ENCODE measurements around the gene RPS27. TPM values are rescaled to one million over a fixed set of nuclear protein-coding genes. Genes with fewer than 3 reads are reported as not detected.

Gene RPS27
- total RNA-seq, 1 donor from 2014 or later = 1,771 TPM

DNA sequence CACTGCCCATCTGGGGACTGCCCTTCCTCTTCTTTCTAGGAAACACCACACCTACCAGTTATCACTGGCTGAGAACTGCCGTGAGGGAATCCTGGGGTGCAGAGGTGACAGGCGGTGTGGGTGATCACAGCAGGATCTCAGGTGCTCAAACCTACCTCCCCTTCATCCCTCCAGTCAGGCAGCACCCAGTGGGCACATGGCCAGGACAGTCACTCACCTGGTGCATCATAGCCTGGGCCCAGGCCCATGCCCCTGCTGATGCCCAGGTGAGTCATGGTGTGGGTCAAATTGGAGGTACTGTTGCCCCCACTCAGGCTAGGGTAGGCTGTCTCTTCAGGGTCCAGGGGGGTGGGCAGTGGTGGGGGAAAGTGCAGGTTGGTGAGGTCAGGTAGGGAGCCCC lies 38.8 kb upstream of the RPS27 start:
- no peak for DNase-seq (ENCODE audit: extremely low spot score in 2 of 2)
- H3K9me3 ChIP-seq = no peaks in the 10 kb centered on the region
- no peak for TF ChIP-seq POLR2AphosphoS5 (IDR thresholded peaks at IDR 0.05; ENCODE audit: insufficient read depth in 1 of 2, low read depth in 1 of 2)
- TF ChIP-seq, protein P1, sequence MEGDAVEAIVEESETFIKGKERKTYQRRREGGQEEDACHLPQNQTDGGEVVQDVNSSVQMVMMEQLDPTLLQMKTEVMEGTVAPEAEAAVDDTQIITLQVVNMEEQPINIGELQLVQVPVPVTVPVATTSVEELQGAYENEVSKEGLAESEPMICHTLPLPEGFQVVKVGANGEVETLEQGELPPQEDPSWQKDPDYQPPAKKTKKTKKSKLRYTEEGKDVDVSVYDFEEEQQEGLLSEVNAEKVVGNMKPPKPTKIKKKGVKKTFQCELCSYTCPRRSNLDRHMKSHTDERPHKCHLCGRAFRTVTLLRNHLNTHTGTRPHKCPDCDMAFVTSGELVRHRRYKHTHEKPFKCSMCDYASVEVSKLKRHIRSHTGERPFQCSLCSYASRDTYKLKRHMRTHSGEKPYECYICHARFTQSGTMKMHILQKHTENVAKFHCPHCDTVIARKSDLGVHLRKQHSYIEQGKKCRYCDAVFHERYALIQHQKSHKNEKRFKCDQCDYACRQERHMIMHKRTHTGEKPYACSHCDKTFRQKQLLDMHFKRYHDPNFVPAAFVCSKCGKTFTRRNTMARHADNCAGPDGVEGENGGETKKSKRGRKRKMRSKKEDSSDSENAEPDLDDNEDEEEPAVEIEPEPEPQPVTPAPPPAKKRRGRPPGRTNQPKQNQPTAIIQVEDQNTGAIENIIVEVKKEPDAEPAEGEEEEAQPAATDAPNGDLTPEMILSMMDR (IDR thresholded peaks at IDR 0.05) = no peak
- TF ChIP-seq POLR2A (IDR thresholded peaks at IDR 0.05) = no peak
- intact Hi-C loops (cut with DNase I) = loop anchor here (10.0 kb wide), 1 partner anchor 277 kb away; the partner anchor contains the start of genes ILF2 and NPR1
- H3K4me3 ChIP-seq = no peak overlapping the region
- no peaks in the 10 kb centered on the region for H3K27me3 ChIP-seq
- H3K27ac ChIP-seq = no peak overlapping the region
- H3K36me3 ChIP-seq = peaks cover 0 to 62% of the 10 kb centered on the region in 2 donors
- peaks cover 30% of the 10 kb centered on the region for H3K4me1 ChIP-seq

DNA sequence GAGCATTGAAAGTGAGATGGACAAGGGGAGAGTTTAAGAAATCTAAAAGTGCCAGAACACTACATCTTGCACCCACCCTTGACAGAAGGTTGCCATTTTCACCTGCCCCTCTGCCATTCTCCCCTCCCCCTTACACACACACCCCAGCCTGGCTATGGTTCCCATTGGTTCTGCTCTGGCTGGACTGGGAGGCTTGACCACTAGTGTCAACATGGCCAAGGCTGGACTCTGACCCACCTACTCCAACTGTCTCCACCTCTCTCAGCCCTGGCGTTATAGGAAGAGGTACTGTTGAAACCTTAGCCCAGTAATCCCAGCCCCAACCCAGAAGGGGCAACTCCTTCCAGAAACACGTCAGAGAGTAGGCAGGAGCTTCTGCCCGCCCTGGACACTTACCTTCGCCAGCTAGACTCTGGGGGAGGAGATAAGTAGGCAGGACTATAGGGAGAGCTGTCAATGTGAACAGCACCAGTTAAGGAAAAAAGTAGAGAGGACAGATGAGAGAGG lies 36.6 kb upstream of the RPS27 start:
- Histone ChIP-seq H3K27me3 (no peaks in the 10 kb centered on the region), H3K36me3 (peaks cover 0 to 48% of the 10 kb centered on the region in 2 donors), H3K9me3 (no peaks in the 10 kb centered on the region), H3K27ac (no peak overlapping the region), H3K4me3 (no peak overlapping the region), H3K4me1 (peaks cover 39% of the 10 kb centered on the region)
- intact Hi-C loops (cut with DNase I) = loop anchor here (10.0 kb wide), 1 partner anchor 279 kb away; the partner anchor contains the start of genes ILF2 and NPR1
- DNase-seq (ENCODE audit: extremely low spot score in 2 of 2) = no peak
- TF ChIP-seq POLR2AphosphoS5 (IDR thresholded peaks at IDR 0.05; ENCODE audit: insufficient read depth in 1 of 2, low read depth in 1 of 2) (no peak), POLR2A (IDR thresholded peaks at IDR 0.05) (no peak)
- TF ChIP-seq, protein P1 (IDR thresholded peaks at IDR 0.05) = no peak

DNA sequence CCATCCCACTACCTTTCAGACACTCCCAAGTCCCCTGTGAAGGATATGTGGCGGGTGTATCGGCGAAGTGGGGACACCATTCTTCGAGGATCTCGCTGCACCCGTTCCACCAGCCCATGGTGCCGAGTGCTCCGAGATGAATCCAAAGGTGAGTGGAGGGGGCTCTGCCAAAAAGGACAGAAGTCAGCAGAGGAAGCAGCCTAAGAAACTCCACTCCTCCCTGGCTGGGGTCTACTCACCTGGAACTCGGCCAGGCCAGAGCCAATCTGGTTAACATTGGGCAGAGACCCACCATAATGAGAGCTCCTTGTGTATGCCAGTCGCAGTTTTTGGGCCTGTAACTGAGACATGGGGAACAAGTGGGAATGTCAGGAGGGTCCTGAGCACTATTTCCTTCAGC lies 35.7 kb upstream of the RPS27 start:
- intact Hi-C loops (cut with DNase I) = loop anchor here (10.0 kb wide), 1 partner anchor 280 kb away; the partner anchor contains the start of genes ILF2 and NPR1
- H3K4me1 ChIP-seq = peaks cover 45% of the 10 kb centered on the region
- no peak overlapping the region for H3K4me3 ChIP-seq
- DNase-seq (ENCODE audit: extremely low spot score in 2 of 2) = no peak
- H3K9me3 ChIP-seq = no peaks in the 10 kb centered on the region
- TF ChIP-seq POLR2AphosphoS5 (IDR thresholded peaks at IDR 0.05; ENCODE audit: insufficient read depth in 1 of 2, low read depth in 1 of 2) (no peak), POLR2A (IDR thresholded peaks at IDR 0.05) (no peak)
- TF ChIP-seq, protein P1 (IDR thresholded peaks at IDR 0.05) = no peak
- H3K27ac ChIP-seq = no peak overlapping the region
- no peaks in the 10 kb centered on the region for H3K27me3 ChIP-seq
- peaks cover 0 to 41% of the 10 kb centered on the region in 2 donors for H3K36me3 ChIP-seq

DNA sequence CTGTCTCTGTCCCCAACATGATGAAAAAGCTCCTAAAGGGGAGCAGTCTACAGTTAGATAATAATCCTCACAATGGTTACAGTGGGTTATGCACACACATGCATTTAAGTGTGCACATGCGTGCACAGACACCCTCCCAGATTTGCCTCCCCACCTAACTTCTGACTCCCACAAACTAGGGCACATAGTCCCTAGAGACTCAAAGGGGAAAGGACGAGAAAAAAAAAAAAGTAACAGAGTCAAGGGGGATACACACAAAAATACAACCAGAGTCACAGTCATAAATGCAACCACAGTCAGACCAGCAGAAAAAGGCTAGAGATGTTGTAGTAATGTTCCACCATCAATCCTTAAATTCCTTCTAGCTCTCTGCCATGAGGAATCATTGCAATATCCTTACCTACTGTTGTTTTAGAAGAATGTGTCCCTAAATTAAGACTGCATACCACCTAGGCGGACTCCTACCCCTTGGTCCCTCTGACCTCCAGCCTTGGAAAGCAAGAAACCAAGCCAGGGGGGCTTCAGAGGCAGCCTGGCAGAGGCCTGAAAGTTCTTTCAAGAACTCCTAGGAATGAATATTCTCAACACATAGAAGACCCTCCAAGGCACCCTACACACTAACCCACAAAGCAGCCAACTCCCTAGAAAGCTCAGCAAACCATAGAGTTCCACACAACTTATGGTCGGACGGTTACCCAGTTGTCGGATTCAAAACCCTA lies 33.4 kb upstream of the RPS27 start:
- TF ChIP-seq POLR2AphosphoS5 (IDR thresholded peaks at IDR 0.05; ENCODE audit: insufficient read depth in 1 of 2, low read depth in 1 of 2) = no peak
- no peak for TF ChIP-seq POLR2A (IDR thresholded peaks at IDR 0.05)
- TF ChIP-seq, protein P1 (IDR thresholded peaks at IDR 0.05) = no peak
- no peak for DNase-seq (ENCODE audit: extremely low spot score in 2 of 2)
- Histone ChIP-seq H3K27ac (peak overlapping the region; percentile 90), H3K27me3 (no peaks in the 10 kb centered on the region), H3K4me1 (peaks cover 54% of the 10 kb centered on the region), H3K4me3 (peak overlapping the region; percentile 89 to 97), H3K9me3 (no peaks in the 10 kb centered on the region), H3K36me3 (peaks cover 0 to 27% of the 10 kb centered on the region in 2 donors)
- intact Hi-C loops (cut with DNase I) = loop anchor here (10.0 kb wide), 1 partner anchor 282 kb away; the partner anchor contains the start of genes ILF2 and NPR1

DNA sequence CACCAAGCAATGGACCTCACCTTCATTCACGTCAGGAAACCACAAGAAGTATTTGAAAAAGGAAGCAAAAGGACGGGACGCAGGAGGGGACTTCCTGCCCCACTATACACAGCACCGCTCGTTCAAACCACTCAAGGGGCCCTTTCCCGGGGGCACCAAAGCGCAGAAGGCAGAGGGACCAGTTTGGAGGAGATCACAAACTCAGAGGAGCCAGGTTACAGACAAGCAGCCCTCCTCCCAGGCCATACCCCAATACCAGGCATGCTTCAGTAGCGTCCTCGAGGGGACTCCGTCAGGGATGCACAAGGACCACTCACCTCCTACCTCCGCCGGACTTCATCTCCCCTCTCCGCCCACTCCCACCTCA lies 32.8 kb upstream of the RPS27 start:
- DNase-seq (ENCODE audit: extremely low spot score in 2 of 2) = no peak
- peaks cover 0 to 21% of the 10 kb centered on the region in 2 donors for H3K36me3 ChIP-seq
- no peaks in the 10 kb centered on the region for H3K27me3 ChIP-seq
- peak overlapping the region; percentile 89 to 97 for H3K4me3 ChIP-seq
- no peak for TF ChIP-seq POLR2AphosphoS5 (IDR thresholded peaks at IDR 0.05; ENCODE audit: insufficient read depth in 1 of 2, low read depth in 1 of 2)
- TF ChIP-seq, protein P1 (IDR thresholded peaks at IDR 0.05) = no peak
- TF ChIP-seq POLR2A (IDR thresholded peaks at IDR 0.05) = no peak
- H3K27ac ChIP-seq = peak overlapping the region; percentile 90
- no peaks in the 10 kb centered on the region for H3K9me3 ChIP-seq
- intact Hi-C loops (cut with DNase I) = loop anchor here (10.0 kb wide), 1 partner anchor 283 kb away; the partner anchor contains the start of genes ILF2 and NPR1
- H3K4me1 ChIP-seq = peaks cover 59% of the 10 kb centered on the region

Measured in vagina (tissue), 2 donors.